Measurements from ENCODE around the gene TRMT2B.

Gene TRMT2B

DNA sequence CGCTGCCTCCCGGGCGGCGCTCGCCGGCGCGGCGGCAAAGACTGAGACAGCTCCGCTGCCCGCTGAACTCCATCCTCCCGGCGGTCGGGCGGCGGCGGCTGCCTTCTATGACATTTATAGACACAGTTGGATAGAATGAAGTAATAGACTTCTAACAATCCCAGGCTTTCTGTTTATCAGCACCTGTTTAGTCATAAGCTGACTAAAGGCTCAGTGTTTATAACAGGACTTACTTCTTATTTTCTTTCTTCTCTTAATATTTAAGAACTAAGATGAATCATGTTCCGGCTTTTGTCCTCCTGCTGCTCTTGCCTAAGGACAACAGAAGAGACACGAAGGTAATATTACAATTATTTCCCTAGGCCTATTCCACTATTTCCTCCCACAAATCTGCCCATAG lies 78.5 kb downstream of the TRMT2B start:
- TF ChIP-seq, protein P1, sequence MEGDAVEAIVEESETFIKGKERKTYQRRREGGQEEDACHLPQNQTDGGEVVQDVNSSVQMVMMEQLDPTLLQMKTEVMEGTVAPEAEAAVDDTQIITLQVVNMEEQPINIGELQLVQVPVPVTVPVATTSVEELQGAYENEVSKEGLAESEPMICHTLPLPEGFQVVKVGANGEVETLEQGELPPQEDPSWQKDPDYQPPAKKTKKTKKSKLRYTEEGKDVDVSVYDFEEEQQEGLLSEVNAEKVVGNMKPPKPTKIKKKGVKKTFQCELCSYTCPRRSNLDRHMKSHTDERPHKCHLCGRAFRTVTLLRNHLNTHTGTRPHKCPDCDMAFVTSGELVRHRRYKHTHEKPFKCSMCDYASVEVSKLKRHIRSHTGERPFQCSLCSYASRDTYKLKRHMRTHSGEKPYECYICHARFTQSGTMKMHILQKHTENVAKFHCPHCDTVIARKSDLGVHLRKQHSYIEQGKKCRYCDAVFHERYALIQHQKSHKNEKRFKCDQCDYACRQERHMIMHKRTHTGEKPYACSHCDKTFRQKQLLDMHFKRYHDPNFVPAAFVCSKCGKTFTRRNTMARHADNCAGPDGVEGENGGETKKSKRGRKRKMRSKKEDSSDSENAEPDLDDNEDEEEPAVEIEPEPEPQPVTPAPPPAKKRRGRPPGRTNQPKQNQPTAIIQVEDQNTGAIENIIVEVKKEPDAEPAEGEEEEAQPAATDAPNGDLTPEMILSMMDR (IDR thresholded peaks at IDR 0.05) = no peak

DNA sequence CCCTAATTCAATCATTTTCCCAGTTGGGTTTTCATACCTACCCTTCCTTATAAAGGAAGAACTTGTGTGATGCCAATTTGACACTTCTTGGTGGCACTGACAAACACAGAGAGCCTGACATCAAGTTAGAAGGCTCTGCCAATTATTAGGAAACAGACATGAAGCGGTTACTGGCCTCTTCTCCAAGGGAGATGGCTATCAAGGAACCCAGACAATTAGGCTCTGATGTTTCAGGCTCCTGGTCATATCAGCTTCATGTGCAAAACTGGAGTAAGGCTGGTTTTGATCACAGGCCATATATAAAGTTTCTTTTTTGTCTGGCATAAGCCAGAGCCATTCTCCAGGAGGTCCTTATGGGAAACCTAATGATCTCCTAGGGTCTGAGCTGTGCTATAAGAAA lies 82.0 kb downstream of the TRMT2B start:
- TF ChIP-seq, protein P1 (IDR thresholded peaks at IDR 0.05) = no peak

DNA sequence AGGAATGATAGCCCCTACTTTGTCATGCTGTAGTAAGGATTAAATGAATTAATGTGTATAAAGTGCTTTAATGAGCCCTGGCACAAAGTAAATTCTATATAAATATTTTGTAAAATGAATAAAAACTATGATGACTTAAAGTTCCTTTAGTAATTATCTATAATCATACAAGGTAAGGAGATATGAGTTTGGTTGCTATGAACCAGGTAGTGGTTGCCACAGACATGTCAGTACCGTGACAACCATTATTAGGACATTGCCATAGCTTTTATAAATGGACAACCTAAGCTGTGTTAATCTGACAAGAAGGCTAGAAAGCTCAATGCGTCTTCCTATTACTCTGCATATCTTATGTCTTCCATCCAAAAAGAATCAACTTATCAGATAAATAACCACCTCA lies 82.5 kb downstream of the TRMT2B start, which contains the start of gene ARL13A:
Gene ARL13A, plus strand, starts transcription at position 301 of the 400 bp plus-strand sequence. CDS start 3,982 bp downstream, outside the sequence.
- TF ChIP-seq, protein P1 (IDR thresholded peaks at IDR 0.05) = no peak

DNA sequence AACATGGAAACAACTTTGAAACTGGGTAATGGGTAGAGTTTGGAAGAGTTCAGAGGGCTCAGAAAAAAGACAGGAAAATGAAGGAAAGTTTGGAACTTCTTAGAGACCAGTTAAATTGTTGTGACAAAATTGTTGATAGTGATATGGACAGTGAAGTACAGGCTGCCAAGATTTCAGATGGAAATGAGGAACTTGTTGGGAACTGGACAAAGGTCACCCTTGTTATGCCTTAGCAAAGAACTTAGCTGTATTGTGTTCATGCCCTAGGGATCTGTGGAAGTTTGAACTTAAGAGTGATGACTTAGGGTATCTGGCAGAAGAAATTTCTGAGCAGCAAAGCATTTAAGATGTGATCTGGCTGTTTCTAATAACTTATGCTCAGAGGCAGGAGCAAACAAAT lies 87.5 kb downstream of the TRMT2B start:
- TF ChIP-seq, protein P1 (IDR thresholded peaks at IDR 0.05) = no peak

DNA sequence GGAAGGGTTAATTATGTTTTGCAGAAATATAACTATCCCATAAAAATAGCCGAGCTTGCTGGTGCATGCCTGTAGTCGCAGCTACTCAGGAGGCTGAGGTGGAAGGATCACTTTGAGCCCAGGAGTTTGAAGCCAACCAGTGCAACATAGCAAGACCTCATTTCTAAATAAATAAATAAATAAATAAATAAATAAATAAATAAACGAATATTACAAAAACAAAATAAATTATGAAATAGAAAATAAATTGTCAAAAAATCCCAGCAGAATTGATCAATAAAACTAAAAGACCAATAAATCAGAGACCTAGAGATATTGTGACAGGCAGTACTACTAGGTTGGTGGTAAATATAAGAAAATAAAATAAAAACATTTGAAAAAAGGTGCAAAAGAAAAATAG lies 89.1 kb downstream of the TRMT2B start:
- TF ChIP-seq, protein P1 (IDR thresholded peaks at IDR 0.05) = no peak

Data from LNCAP (cell line).